ENCODE measurements around the gene MUC4. TPM values are rescaled to one million over a fixed set of nuclear protein-coding genes. Genes with fewer than 3 reads are reported as not detected.
A peak's percentile ranks its signal among the peaks of the same experiment; 100 is the strongest.
"Not testable (repeated sequence)": the region's sequence is repeated elsewhere in the genome, so short reads cannot be mapped to it uniquely, and the experiment has no call there.

Gene MUC4
- total RNA-seq, 1 experiment from 2014 or later = not detected

DNA sequence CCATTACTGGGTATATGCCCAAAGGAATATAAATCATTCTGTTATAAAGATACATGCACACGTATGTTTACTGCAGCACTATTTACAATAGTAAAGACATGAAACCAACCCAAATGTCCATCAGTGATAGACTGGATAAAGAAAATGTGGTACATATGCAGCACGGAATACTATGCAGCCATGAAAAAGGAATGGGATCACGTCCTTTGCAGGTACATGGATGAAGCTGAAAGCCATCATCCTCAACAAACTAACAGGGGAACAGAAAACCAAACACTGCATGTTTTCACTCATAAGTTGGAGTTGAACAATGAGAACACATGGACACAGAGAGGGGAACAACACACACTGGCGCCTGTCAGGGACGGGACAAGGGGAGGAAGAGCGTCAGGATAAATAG, 19.1 kb downstream of the MUC4 start:
- not testable (repeated sequence) for H3K27me3 ChIP-seq (ENCODE audit: low read length)

GRCh38 chr3:195790901-195791300, 20.8 kb downstream of the MUC4 start:
- Histone ChIP-seq H3K4me2 (ENCODE audit: low read depth, low read length, poor library complexity, severe bottlenecking) (no peak overlapping the region), H2AFZ (ENCODE audit: low read length) (no peak overlapping the region), H3K79me2 (ENCODE audit: low read length) (no peaks in the 10 kb centered on the region), H3K27me3 (ENCODE audit: low read length) (no peaks in the 10 kb centered on the region), H3K9ac (ENCODE audit: low read length) (no peak overlapping the region), H3K4me1 (ENCODE audit: low read length) (0 out of 2 replicates have a peak, but pooled peaks cover 2% of the 10 kb centered on the region), H3K9me2 (replicated peaks; ENCODE audit: insufficient read depth, low read length) (no peaks in the 10 kb centered on the region), H4K20me1 (ENCODE audit: insufficient read depth, low read depth, low read length) (no peaks in the 10 kb centered on the region), H3K9me3 (ENCODE audit: low read length) (no peaks in the 10 kb centered on the region; the same call in 1 of the 2 replicates), H3K4me3 (ENCODE audit: low read length) (no peak overlapping the region), H3K36me3 (ENCODE audit: insufficient read depth, low read length) (no peaks in the 10 kb centered on the region), H3K27ac (ENCODE audit: low read length) (no peak overlapping the region)
- DNase-seq = no peak

More for the DNA sequence above, 19.1 kb downstream of the MUC4 start:
- H3K36me3 ChIP-seq (ENCODE audit: insufficient read depth, low read length); DNase-seq; H3K79me2 ChIP-seq (ENCODE audit: low read length); H3K9ac ChIP-seq (ENCODE audit: low read length); H3K9me3 ChIP-seq (ENCODE audit: low read length); H4K20me1 ChIP-seq (ENCODE audit: insufficient read depth, low read depth, low read length); H3K4me1 ChIP-seq (ENCODE audit: low read length); H3K4me3 ChIP-seq (ENCODE audit: low read length); H3K9me2 ChIP-seq (replicated peaks; ENCODE audit: insufficient read depth, low read length); H3K27ac ChIP-seq (ENCODE audit: low read length); H2AFZ ChIP-seq (ENCODE audit: low read length); H3K4me2 ChIP-seq (ENCODE audit: low read depth, low read length, poor library complexity, severe bottlenecking): not testable (repeated sequence)

GRCh38 chr3:195788711-195789581, 22.8 kb downstream of the MUC4 start:
- Histone ChIP-seq H2AFZ (ENCODE audit: low read length) (no peak overlapping the region), H3K9me3 (ENCODE audit: low read length) (peaks cover 10% of the 10 kb centered on the region; the same call in 1 of the 2 replicates), H3K9me2 (replicated peaks; ENCODE audit: insufficient read depth, low read length) (no peaks in the 10 kb centered on the region), H3K4me2 (ENCODE audit: low read depth, low read length, poor library complexity, severe bottlenecking) (no peak overlapping the region), H3K9ac (ENCODE audit: low read length) (no peak overlapping the region), H3K4me1 (ENCODE audit: low read length) (no peaks in the 10 kb centered on the region), H3K36me3 (ENCODE audit: insufficient read depth, low read length) (no peaks in the 10 kb centered on the region), H4K20me1 (ENCODE audit: insufficient read depth, low read depth, low read length) (no peaks in the 10 kb centered on the region), H3K79me2 (ENCODE audit: low read length) (no peaks in the 10 kb centered on the region), H3K4me3 (ENCODE audit: low read length) (no peak overlapping the region), H3K27ac (ENCODE audit: low read length) (no peak overlapping the region), H3K27me3 (ENCODE audit: low read length) (no peaks in the 10 kb centered on the region)
- no peak for DNase-seq

GRCh38 chr3:195785781-195786405, 25.8 kb downstream of the MUC4 start:
- H3K9ac ChIP-seq (ENCODE audit: low read length); H3K79me2 ChIP-seq (ENCODE audit: low read length); H3K4me3 ChIP-seq (ENCODE audit: low read length); H3K27ac ChIP-seq (ENCODE audit: low read length); H3K27me3 ChIP-seq (ENCODE audit: low read length); H2AFZ ChIP-seq (ENCODE audit: low read length); H3K4me1 ChIP-seq (ENCODE audit: low read length); DNase-seq; H3K9me2 ChIP-seq (replicated peaks; ENCODE audit: insufficient read depth, low read length); H3K4me2 ChIP-seq (ENCODE audit: low read depth, low read length, poor library complexity, severe bottlenecking); H4K20me1 ChIP-seq (ENCODE audit: insufficient read depth, low read depth, low read length); H3K36me3 ChIP-seq (ENCODE audit: insufficient read depth, low read length): not testable (repeated sequence)
- peaks cover 12% of the 10 kb centered on the region; the same call in 1 of the 2 replicates for H3K9me3 ChIP-seq (ENCODE audit: low read length)

DNA sequence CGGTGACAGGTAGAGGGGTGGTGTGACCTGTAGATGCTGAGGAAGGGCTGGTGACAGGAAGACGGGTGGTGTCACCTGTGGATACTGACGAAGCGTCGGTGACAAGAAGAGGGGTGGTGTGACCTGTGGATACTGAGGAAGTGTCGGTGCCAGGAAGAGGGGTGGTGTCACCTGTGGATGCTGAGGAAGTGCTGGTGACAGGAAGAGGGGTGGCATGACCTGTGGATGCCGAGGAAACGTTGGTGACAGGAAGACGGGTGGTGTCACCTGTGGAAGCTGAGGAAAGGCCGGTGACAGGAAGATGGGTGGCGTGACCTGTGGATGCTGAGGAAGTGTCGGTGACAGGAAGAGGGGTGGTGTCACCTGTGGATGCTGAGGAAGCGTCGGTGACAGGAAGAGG, 27.7 kb downstream of the MUC4 start:
- H3K27me3 ChIP-seq (ENCODE audit: low read length); H3K36me3 ChIP-seq (ENCODE audit: insufficient read depth, low read length); H3K4me1 ChIP-seq (ENCODE audit: low read length); H3K27ac ChIP-seq (ENCODE audit: low read length); H3K4me3 ChIP-seq (ENCODE audit: low read length); H4K20me1 ChIP-seq (ENCODE audit: insufficient read depth, low read depth, low read length); H3K79me2 ChIP-seq (ENCODE audit: low read length); H3K9me2 ChIP-seq (replicated peaks; ENCODE audit: insufficient read depth, low read length); H3K4me2 ChIP-seq (ENCODE audit: low read depth, low read length, poor library complexity, severe bottlenecking); DNase-seq; H3K9ac ChIP-seq (ENCODE audit: low read length); H2AFZ ChIP-seq (ENCODE audit: low read length): not testable (repeated sequence)
- H3K9me3 ChIP-seq (ENCODE audit: low read length) = peaks cover 12% of the 10 kb centered on the region; the same call in 1 of the 2 replicates

DNA sequence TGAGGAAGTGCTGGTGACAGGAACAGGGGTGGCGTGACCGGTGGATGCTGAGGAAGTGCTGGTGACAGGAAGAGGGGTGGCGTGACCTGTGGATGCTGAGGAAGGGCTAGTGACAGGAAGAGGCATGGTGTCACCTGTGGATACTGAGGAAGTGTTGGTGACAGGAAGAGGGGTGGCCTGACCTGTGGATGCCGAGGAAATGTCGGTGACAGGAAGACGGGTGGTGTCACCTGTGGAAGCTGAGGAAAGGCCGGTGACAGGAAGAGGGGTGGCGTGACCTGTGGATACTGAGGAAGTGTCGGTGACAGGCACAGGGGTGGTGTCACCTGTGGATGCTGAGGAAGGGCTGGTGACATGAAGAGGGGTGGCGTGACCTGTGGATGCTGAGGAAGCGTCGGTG, 30.5 kb downstream of the MUC4 start:
- not testable (repeated sequence) for H3K4me2 ChIP-seq (ENCODE audit: low read depth, low read length, poor library complexity, severe bottlenecking); H3K27ac ChIP-seq (ENCODE audit: low read length); H4K20me1 ChIP-seq (ENCODE audit: insufficient read depth, low read depth, low read length); DNase-seq; H3K36me3 ChIP-seq (ENCODE audit: insufficient read depth, low read length); H3K9me2 ChIP-seq (replicated peaks; ENCODE audit: insufficient read depth, low read length); H3K4me3 ChIP-seq (ENCODE audit: low read length); H3K79me2 ChIP-seq (ENCODE audit: low read length); H3K27me3 ChIP-seq (ENCODE audit: low read length); H3K9ac ChIP-seq (ENCODE audit: low read length); H2AFZ ChIP-seq (ENCODE audit: low read length); H3K4me1 ChIP-seq (ENCODE audit: low read length)
- peaks cover 18% of the 10 kb centered on the region for H3K9me3 ChIP-seq (ENCODE audit: low read length)

DNA sequence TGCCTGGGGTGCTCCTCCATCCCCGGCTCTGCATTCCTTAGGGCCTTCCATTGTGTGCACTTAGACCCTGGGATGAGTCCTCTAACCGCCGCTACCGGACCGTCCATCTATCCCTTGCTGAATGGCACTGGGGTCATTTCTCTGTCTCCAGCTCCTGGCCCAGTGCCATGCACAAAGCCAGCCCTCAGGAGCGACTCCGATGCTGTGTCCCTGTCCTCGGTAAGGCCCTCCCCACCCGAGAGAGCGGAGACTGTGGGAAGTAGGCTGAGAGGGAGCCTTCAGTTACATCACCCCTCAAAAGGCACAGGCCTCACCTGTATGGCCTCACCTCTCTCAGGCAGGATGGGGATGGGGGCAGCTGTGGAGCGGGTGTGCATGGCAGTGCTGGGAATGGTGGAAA, 33.8 kb downstream of the MUC4 start:
- no peaks in the 10 kb centered on the region for H3K4me1 ChIP-seq (ENCODE audit: low read length)
- H3K79me2 ChIP-seq (ENCODE audit: low read length) = no peaks in the 10 kb centered on the region
- H4K20me1 ChIP-seq (ENCODE audit: insufficient read depth, low read depth, low read length) = no peaks in the 10 kb centered on the region
- no peak overlapping the region for H3K4me2 ChIP-seq (ENCODE audit: low read depth, low read length, poor library complexity, severe bottlenecking)
- H3K9ac ChIP-seq (ENCODE audit: low read length) = no peak overlapping the region
- peaks cover 6% of the 10 kb centered on the region for H3K9me3 ChIP-seq (ENCODE audit: low read length)
- no peaks in the 10 kb centered on the region for H3K36me3 ChIP-seq (ENCODE audit: insufficient read depth, low read length)
- no peak overlapping the region for H3K4me3 ChIP-seq (ENCODE audit: low read length)
- no peak overlapping the region for H3K27ac ChIP-seq (ENCODE audit: low read length)
- no peaks in the 10 kb centered on the region for H3K9me2 ChIP-seq (replicated peaks; ENCODE audit: insufficient read depth, low read length)
- no peak for DNase-seq
- no peak overlapping the region for H2AFZ ChIP-seq (ENCODE audit: low read length)
- H3K27me3 ChIP-seq (ENCODE audit: low read length) = no peaks in the 10 kb centered on the region

DNA sequence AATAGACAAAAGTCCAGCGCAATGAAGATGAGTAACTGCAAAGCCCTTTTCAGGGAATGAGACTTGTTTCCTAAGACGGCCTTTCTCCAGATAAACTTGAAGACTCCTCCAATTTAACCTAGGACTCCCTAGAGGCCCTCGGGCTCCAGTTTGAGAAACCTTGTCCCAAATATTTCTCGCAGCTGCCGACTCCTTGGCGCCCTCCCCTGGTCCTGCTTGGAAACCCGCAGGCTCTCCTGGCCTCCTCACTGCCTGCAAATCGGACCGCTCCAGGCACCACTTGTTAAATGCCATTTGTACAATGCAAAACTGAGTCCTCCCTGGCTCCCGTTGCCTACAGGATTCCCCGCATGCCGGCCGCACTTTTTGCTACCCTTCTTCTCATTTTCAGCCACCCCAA, 36.8 kb downstream of the MUC4 start:
- no peak overlapping the region for H3K9ac ChIP-seq (ENCODE audit: low read length)
- H4K20me1 ChIP-seq (ENCODE audit: insufficient read depth, low read depth, low read length) = no peaks in the 10 kb centered on the region
- H3K27me3 ChIP-seq (ENCODE audit: low read length) = no peaks in the 10 kb centered on the region
- DNase-seq = peak; percentile 66
- no peaks in the 10 kb centered on the region for H3K9me2 ChIP-seq (replicated peaks; ENCODE audit: insufficient read depth, low read length)
- H2AFZ ChIP-seq (ENCODE audit: low read length) = no peak overlapping the region
- no peaks in the 10 kb centered on the region for H3K4me1 ChIP-seq (ENCODE audit: low read length)
- H3K36me3 ChIP-seq (ENCODE audit: insufficient read depth, low read length) = no peaks in the 10 kb centered on the region
- no peak overlapping the region for H3K4me3 ChIP-seq (ENCODE audit: low read length)
- H3K79me2 ChIP-seq (ENCODE audit: low read length) = no peaks in the 10 kb centered on the region
- no peak overlapping the region for H3K27ac ChIP-seq (ENCODE audit: low read length)
- H3K4me2 ChIP-seq (ENCODE audit: low read depth, low read length, poor library complexity, severe bottlenecking) = no peak overlapping the region
- H3K9me3 ChIP-seq (ENCODE audit: low read length) = peaks cover 6% of the 10 kb centered on the region

Measured in Karpas-422 (cell line).